Spinal cord (tissue), 10 donors: ENCODE data around the gene NOL12. TPM values are rescaled to one million over a fixed set of nuclear protein-coding genes. Genes with fewer than 3 reads are reported as not detected.
A peak's percentile ranks its signal among the peaks of the same experiment; 100 is the strongest.

Experiments used
- DNase-seq, 6 donors: peaks; one replicate each; pipeline versions ENCODE4 v3.0.0 to v3.0.0-alpha.2; 2013 to 2015; ENCODE audit warnings: low spot score in 6 of 6, low read depth in 4 of 6
- H3K27ac ChIP-seq: one replicate; pipeline ENCODE4 v1.5.1; 2013; ENCODE audit warnings: low read depth, low read length, control low read depth
- H3K27me3 ChIP-seq: one replicate; pipeline ENCODE4 v1.6.1; 2013; ENCODE audit warnings: low read length; ENCODE audit not compliant: control insufficient read depth, insufficient read depth
- H3K36me3 ChIP-seq: one replicate; pipeline ENCODE4 v1.6.1; 2013; ENCODE audit warnings: low read length; ENCODE audit not compliant: control insufficient read depth, insufficient read depth
- H3K4me1 ChIP-seq: one replicate; pipeline ENCODE4 v1.6.1; 2013; ENCODE audit warnings: low read length; ENCODE audit not compliant: control insufficient read depth, insufficient read depth
- H3K4me3 ChIP-seq: one replicate; pipeline ENCODE4 v1.5.1; 2013; ENCODE audit warnings: low read depth, low read length, control low read depth
- H3K9me3 ChIP-seq: one replicate; pipeline ENCODE4 v1.6.1; 2013; ENCODE audit warnings: low read length; ENCODE audit not compliant: control insufficient read depth, insufficient read depth
- WGBS: methylation state at CpG from one replicate; pipeline ENCODE4 v1.1.5; 2013; ENCODE audit warnings: missing lambda C conversion rate; ENCODE audit not compliant: insufficient coverage; 5-methylcytosine and 5-hydroxymethylcytosine counted together
- polyA plus RNA-seq, 2 donors: library from polyadenylated mRNA; unstranded; fragments of 120-200 nt; gene quantifications; one replicate each; pipeline ENCODE4 v1.2.1, GENCODE V29; 2013; ENCODE audit not compliant: insufficient read length in 2 of 2
- total RNA-seq, 2 donors: library from RNA; depleted of rRNA in 1 of 2; stranded (reverse); fragments of 120-200 nt in 1 of 2; fragments of >200 nt in 1 of 2; gene quantifications; one replicate each; pipeline versions ENCODE4 v1.2.3 to v1.2.4, GENCODE V29; 2013 to 2014
- donor health status: healthy.

The NOL12 gene
- total and polyA plus RNA-seq, 4 donors = 12.2 to 40.6 (median 33.9) TPM

- Histone ChIP-seq H3K27me3 (no peaks in the 10 kb centered on the region), H3K4me1 (peaks cover 26% of the 10 kb centered on the region), H3K36me3 (peaks cover 44% of the 10 kb centered on the region), H3K4me3 (no peak overlapping the region), H3K27ac (no peak overlapping the region), H3K9me3 (no peaks in the 10 kb centered on the region)
- DNase-seq = no peak
- 96% methylated on average over 3 of the region's 6 CpGs for WGBS
These were observed 16.6 kb upstream of the NOL12 start for GRCh38 chr22:37669586-37669985.

GRCh38 chr22:37672206-37672919, 13.8 kb upstream of the NOL12 start:
- Histone ChIP-seq H3K27ac (no peak overlapping the region), H3K4me3 (no peak overlapping the region), H3K36me3 (peaks cover 17% of the 10 kb centered on the region), H3K27me3 (peaks cover 2% of the 10 kb centered on the region), H3K4me1 (peaks cover 33% of the 10 kb centered on the region), H3K9me3 (no peaks in the 10 kb centered on the region)
- 68% methylated on average over 9 of the region's 15 CpGs for WGBS
- no peak for DNase-seq

GRCh38 chr22:37672920-37673455, 13.2 kb upstream of the NOL12 start:
- Histone ChIP-seq H3K27ac (no peak overlapping the region), H3K27me3 (peaks cover 2% of the 10 kb centered on the region), H3K4me1 (peaks cover 36% of the 10 kb centered on the region), H3K36me3 (peaks cover 11% of the 10 kb centered on the region), H3K4me3 (no peak overlapping the region), H3K9me3 (no peaks in the 10 kb centered on the region)
- 64% methylated on average over 6 of the region's 11 CpGs for WGBS
- DNase-seq = no peak

GRCh38 chr22:37674248-37674647, 11.9 kb upstream of the NOL12 start:
- H3K4me3 ChIP-seq = no peak overlapping the region
- H3K4me1 ChIP-seq = peaks cover 36% of the 10 kb centered on the region

GRCh38 chr22:37674951-37675929, 10.9 kb upstream of the NOL12 start, which contains the start of gene LGALS1:
LGALS1 (plus strand) TSS chr22:37675636; CDS start chr22:37675703, 67 bp downstream.
- Histone ChIP-seq H3K36me3 (peaks cover 14% of the 10 kb centered on the region), H3K4me3 (peak within 1 kb of the TSS; percentile 68), H3K9me3 (no peaks in the 10 kb centered on the region), H3K4me1 (peaks cover 36% of the 10 kb centered on the region), H3K27ac (peak within 1 kb of the TSS; percentile 97), H3K27me3 (peaks cover 2% of the 10 kb centered on the region)
- 21% methylated on average over 32 of the region's 34 CpGs for WGBS
- peak in 3 of 6 donors; percentile 61 to 94 (median 80) for DNase-seq

More at GRCh38 chr22:37674248-37674647, 11.9 kb upstream of the NOL12 start:
- peak overlapping the region; percentile 97 for H3K27ac ChIP-seq
- H3K36me3 ChIP-seq = peaks cover 14% of the 10 kb centered on the region
- H3K27me3 ChIP-seq = peaks cover 2% of the 10 kb centered on the region
- 100% methylated on average over 6 of the region's 12 CpGs for WGBS
- H3K9me3 ChIP-seq = no peaks in the 10 kb centered on the region
- no peak for DNase-seq

- Histone ChIP-seq H3K4me3 (peak overlapping the region; percentile 68), H3K27me3 (peaks cover 2% of the 10 kb centered on the region), H3K9me3 (no peaks in the 10 kb centered on the region), H3K36me3 (peaks cover 14% of the 10 kb centered on the region), H3K27ac (peak overlapping the region; percentile 97), H3K4me1 (peaks cover 36% of the 10 kb centered on the region)
- 20% methylated on average over 10 of the region's 17 CpGs for WGBS
- DNase-seq = peak in 1 of 6 donors; percentile 47
These were observed 10.0 kb upstream of the NOL12 start for GRCh38 chr22:37675930-37676735.

GRCh38 chr22:37676736-37677492, 9.2 kb upstream of the NOL12 start:
- Histone ChIP-seq H3K27ac (peak overlapping the region; percentile 97), H3K36me3 (peaks cover 11% of the 10 kb centered on the region), H3K27me3 (peaks cover 2% of the 10 kb centered on the region), H3K4me3 (peak overlapping the region; percentile 68), H3K9me3 (no peaks in the 10 kb centered on the region), H3K4me1 (peaks cover 41% of the 10 kb centered on the region)
- 9% methylated on average over 27 of the region's 42 CpGs for WGBS
- peak in 3 of 6 donors; percentile 38 to 81 (median 78) for DNase-seq

- DNase-seq = no peak
- Histone ChIP-seq H3K9me3 (no peaks in the 10 kb centered on the region), H3K36me3 (peaks cover 10% of the 10 kb centered on the region), H3K27ac (peak overlapping the region; percentile 97), H3K4me1 (peaks cover 41% of the 10 kb centered on the region), H3K27me3 (peaks cover 2% of the 10 kb centered on the region), H3K4me3 (peak overlapping the region; percentile 68)
- WGBS = 96% methylated on average over 7 of the region's 15 CpGs
These were observed 8.6 kb upstream of the NOL12 start for GRCh38 chr22:37677493-37677974.
